Right lobe of liver (tissue), 4 donors: ENCODE measurements around the gene LMX1B.

Experiments
- CTCF ChIP-seq, 4 donors: fragments of 200-600 bp in 3 of 4; fragments of 450-650 bp in 1 of 4; IDR thresholded peaks; one replicate each; pipeline versions ENCODE4 v1.5.1 to v1.8.0; 2016 to 2022; ENCODE audit warnings: antibody characterized with exemption in 4 of 4, mild to moderate bottlenecking in 2 of 4
- POLR2A ChIP-seq: fragments of 450-650 bp; IDR thresholded peaks from one replicate; pipeline ENCODE4 v1.6.1; 2017; ENCODE audit warnings: antibody characterized with exemption, mild to moderate bottlenecking
- donor health status: DM: no; HTN: no; CAD: no.
- donor health status: DM: no; HTN: no; CAD: no.
- donor health status: DM: no; HTN: yes; CAD: no.

- TF ChIP-seq CTCF (IDR thresholded peaks at IDR 0.05) (peak; percentile 23 to 51 (median 45)), POLR2A (no peak)
These were observed 88.6 kb downstream of the LMX1B start for GRCh38 chr9:126702151-126703001.
